DMS153 treated with DMSO at 0.1 percent for 48 hours (cell line): ENCODE measurements around the gene ARFIP1.
"Not testable (repeated sequence)": the region's sequence is repeated elsewhere in the genome, so short reads cannot be mapped to it uniquely, and the experiment has no call there.

Experiments used
- DNase-seq: peaks from one replicate; lab custom pipeline; 2025; ENCODE audit not compliant: unreplicated experiment; lab: John Stamatoyannopoulos, UW

Gene ARFIP1

GRCh38 chr4:152887981-152888380, 108.2 kb downstream of the ARFIP1 start:
- no peak for DNase-seq

GRCh38 chr4:152892974-152893373, 113.2 kb downstream of the ARFIP1 start:
- no peak for DNase-seq

GRCh38 chr4:152894673-152895072, 114.9 kb downstream of the ARFIP1 start:
- no peak for DNase-seq

- no peak for DNase-seq
Measured at GRCh38 chr4:152896811-152897210, 117.1 kb downstream of the ARFIP1 start.

- not testable (repeated sequence) for DNase-seq
Measured at GRCh38 chr4:152898133-152898532, 118.4 kb downstream of the ARFIP1 start.

- no peak for DNase-seq
Measured at GRCh38 chr4:152898606-152899005, 118.9 kb downstream of the ARFIP1 start.

GRCh38 chr4:152900395-152900794, 120.6 kb downstream of the ARFIP1 start:
- no peak for DNase-seq

GRCh38 chr4:152901205-152901604, 121.5 kb downstream of the ARFIP1 start:
- no peak for DNase-seq

GRCh38 chr4:152903658-152904057, 123.9 kb downstream of the ARFIP1 start:
- DNase-seq, result no peak

GRCh38 chr4:152909901-152910300, 130.1 kb downstream of the ARFIP1 start:
- no peak for DNase-seq

- DNase-seq, result no peak
Measured at GRCh38 chr4:152910521-152910920, 130.8 kb downstream of the ARFIP1 start.

GRCh38 chr4:152917543-152918395, 138.0 kb downstream of the ARFIP1 start:
- no peak for DNase-seq

GRCh38 chr4:152919826-152920225, 140.1 kb downstream of the ARFIP1 start:
- no peak for DNase-seq

- DNase-seq, result no peak
Measured at GRCh38 chr4:152920768-152921167, 141.0 kb downstream of the ARFIP1 start.

GRCh38 chr4:152921284-152921683, 141.5 kb downstream of the ARFIP1 start:
- DNase-seq, result no peak

- no peak for DNase-seq
Measured at GRCh38 chr4:152925851-152926250, 146.1 kb downstream of the ARFIP1 start.

GRCh38 chr4:152926959-152927358, 147.2 kb downstream of the ARFIP1 start:
- no peak for DNase-seq

GRCh38 chr4:152927737-152928136, 148.0 kb downstream of the ARFIP1 start:
- DNase-seq, result no peak

GRCh38 chr4:152928286-152928685, 148.5 kb downstream of the ARFIP1 start:
- DNase-seq, result no peak

GRCh38 chr4:152929888-152930287, 150.1 kb downstream of the ARFIP1 start:
- no peak for DNase-seq

GRCh38 chr4:152935143-152935542, 155.4 kb downstream of the ARFIP1 start:
- DNase-seq, result peak; percentile 22

- peak; percentile 89 for DNase-seq
Measured at GRCh38 chr4:152935631-152936445, 156.1 kb downstream of the ARFIP1 start, which contains the start of gene FHDC1. Gene FHDC1 (plus strand): TSS chr4:152936323. CDS start chr4:152943058, 6,735 bp downstream.
